ENCODE measurements around the gene DNAH12. TPM values are rescaled to one million over a fixed set of nuclear protein-coding genes. Genes with fewer than 3 reads are reported as not detected.

The DNAH12 gene
- total RNA-seq, 1 donor from 2014 or later = 0.60 TPM

DNA sequence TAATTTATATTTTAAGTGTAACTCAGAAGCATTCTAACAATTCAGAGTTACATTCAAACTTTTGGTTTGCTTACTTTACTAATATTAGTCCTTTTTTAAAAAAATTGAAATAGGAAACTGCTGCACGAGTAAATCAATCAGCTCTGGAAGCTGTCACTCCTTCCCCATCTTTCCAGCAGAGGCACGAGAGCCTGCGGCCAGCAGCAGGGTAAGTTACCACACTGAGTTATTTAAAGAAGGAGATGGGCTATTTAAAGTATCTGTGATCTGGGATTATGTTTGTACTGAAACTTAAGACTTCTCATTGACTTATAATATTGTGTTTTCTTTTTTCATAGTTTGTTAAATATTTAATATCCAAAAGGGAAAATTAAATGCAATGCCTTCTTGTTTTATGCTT lies 287.3 kb downstream of the DNAH12 start:
- Mint-ChIP-seq H3K27me3 (ENCODE audit: low read depth) (no peaks in the 10 kb centered on the region), H3K4me3 (no peak overlapping the region), H3K36me3 (peaks cover 34% of the 10 kb centered on the region), H3K4me1 (peaks cover 2% of the 10 kb centered on the region), H3K9me3 (peaks cover 7% of the 10 kb centered on the region), H3K27ac (no peak overlapping the region)
- TF ChIP-seq CTCF (IDR thresholded peaks at IDR 0.05; ENCODE audit: unreplicated experiment) = no peak
- no peak for DNase-seq (ENCODE audit: low spot score in 2 of 2, unreplicated experiment in 2 of 2)

DNA sequence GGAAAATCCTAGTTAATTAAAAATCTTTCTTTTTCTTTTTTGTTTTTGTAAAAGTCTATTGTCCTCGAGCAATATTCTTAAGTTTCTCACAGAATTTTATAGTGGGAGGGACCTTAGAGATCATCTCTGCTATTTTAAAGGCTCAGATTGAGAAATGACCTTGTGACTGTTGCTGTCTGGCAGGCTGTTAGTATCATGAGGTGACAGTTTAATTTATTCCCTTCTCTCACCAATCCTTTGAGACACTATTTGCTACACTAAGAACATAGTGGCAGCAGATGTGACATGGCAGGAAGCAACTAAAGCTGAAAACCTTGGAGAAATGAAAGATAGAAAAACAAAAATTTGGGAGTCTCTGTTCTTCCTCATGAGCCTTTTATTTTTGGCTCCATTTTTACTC lies 291.7 kb downstream of the DNAH12 start:
- no peak for TF ChIP-seq CTCF (IDR thresholded peaks at IDR 0.05; ENCODE audit: unreplicated experiment)
- peaks cover 2% of the 10 kb centered on the region for H3K4me1 Mint-ChIP-seq
- H3K4me3 Mint-ChIP-seq = no peak overlapping the region
- DNase-seq (ENCODE audit: low spot score in 2 of 2, unreplicated experiment in 2 of 2) = no peak
- H3K9me3 Mint-ChIP-seq = no peaks in the 10 kb centered on the region
- H3K36me3 Mint-ChIP-seq = peaks cover 22% of the 10 kb centered on the region
- H3K27ac Mint-ChIP-seq = peak overlapping the region; percentile 57
- H3K27me3 Mint-ChIP-seq (ENCODE audit: low read depth) = no peaks in the 10 kb centered on the region

DNA sequence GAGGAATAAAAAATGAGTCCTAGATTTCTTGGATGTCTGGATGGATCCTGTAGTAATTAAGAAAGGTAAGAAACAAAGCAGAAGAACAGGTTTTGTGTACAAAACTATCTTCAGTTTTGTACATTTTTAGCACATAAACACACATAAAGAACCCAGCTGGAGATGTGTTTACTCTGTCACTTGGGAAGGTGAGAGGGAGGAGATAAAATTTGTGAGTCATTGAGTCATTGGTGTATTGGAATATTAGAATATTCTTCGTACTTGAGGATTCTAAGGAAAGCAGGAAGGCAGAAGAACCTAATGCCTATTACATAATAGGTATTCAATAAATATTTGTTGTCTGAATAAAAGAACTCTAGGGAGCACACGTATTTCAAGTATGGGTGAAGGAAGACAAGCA lies 299.2 kb downstream of the DNAH12 start:
- Mint-ChIP-seq H3K4me3 (no peak overlapping the region), H3K9me3 (no peaks in the 10 kb centered on the region), H3K4me1 (no peaks in the 10 kb centered on the region), H3K27ac (no peak overlapping the region), H3K27me3 (ENCODE audit: low read depth) (no peaks in the 10 kb centered on the region), H3K36me3 (peaks cover 46% of the 10 kb centered on the region)
- TF ChIP-seq CTCF (IDR thresholded peaks at IDR 0.05; ENCODE audit: unreplicated experiment) = no peak
- DNase-seq (ENCODE audit: low spot score in 2 of 2, unreplicated experiment in 2 of 2) = no peak

Other genes starting within 250 kb of the DNAH12 start
- 15.2 to 17.6 TPM (median 17.3 TPM) in 3 replicates for gene PDE12, start 11.9 kb upstream of the DNAH12 start, total RNA-seq
- gene ARF4, start 53.0 kb upstream of the DNAH12 start, total RNA-seq = 165 to 177 TPM (median 167 TPM) in 3 replicates
- gene DENND6A, start 148.7 kb upstream of the DNAH12 start, total RNA-seq = 41.8 to 52.0 TPM (median 42.0 TPM) in 3 replicates
- 93.0 to 108 TPM (median 100 TPM) in 3 replicates for gene SLMAP, start 212.0 kb upstream of the DNAH12 start, total RNA-seq